HuH-7.5 (cell line): ENCODE data around the gene TSPAN11.
"Not testable (repeated sequence)": the region's sequence is repeated elsewhere in the genome, so short reads cannot be mapped to it uniquely, and the experiment has no call there.

Source experiments
- DNase-seq: peaks from one replicate; pipeline ENCODE4 v3.0.0; 2011; ENCODE audit warnings: low spot score

TSPAN11 gene

GRCh38 chr12:30926243-30927221, at the start of gene TSPAN11:
TSPAN11 (plus strand) TSS chr12:30926748; CDS start chr12:30953992, 27,244 bp downstream.
- peak; percentile 41 for DNase-seq

GRCh38 chr12:30877105-30877875, 49.3 kb upstream of the TSPAN11 start:
- DNase-seq: no peak

- DNase-seq: no peak
Measured at GRCh38 chr12:30878024-30878423, 48.5 kb upstream of the TSPAN11 start.

GRCh38 chr12:30880061-30880460, 46.5 kb upstream of the TSPAN11 start:
- no peak for DNase-seq

- no peak for DNase-seq
Measured at GRCh38 chr12:30880813-30881212, 45.7 kb upstream of the TSPAN11 start.

GRCh38 chr12:30882706-30883105, 43.8 kb upstream of the TSPAN11 start:
- no peak for DNase-seq

GRCh38 chr12:30884799-30885198, 41.7 kb upstream of the TSPAN11 start:
- DNase-seq: no peak

GRCh38 chr12:30885321-30885720, 41.2 kb upstream of the TSPAN11 start:
- no peak for DNase-seq

- DNase-seq: no peak
Measured at GRCh38 chr12:30887226-30887625, 39.3 kb upstream of the TSPAN11 start.

GRCh38 chr12:30888241-30888640, 38.3 kb upstream of the TSPAN11 start:
- DNase-seq: no peak

- DNase-seq: not testable (repeated sequence)
Measured at GRCh38 chr12:30894531-30894930, 32.0 kb upstream of the TSPAN11 start.

GRCh38 chr12:30896461-30896860, 30.1 kb upstream of the TSPAN11 start:
- no peak for DNase-seq

- DNase-seq: no peak
Measured at GRCh38 chr12:30898846-30899245, 27.7 kb upstream of the TSPAN11 start.

- DNase-seq: no peak
Measured at GRCh38 chr12:30900351-30900750, 26.2 kb upstream of the TSPAN11 start.

- no peak for DNase-seq
Measured at GRCh38 chr12:30902001-30902400, 24.5 kb upstream of the TSPAN11 start.

GRCh38 chr12:30902596-30902995, 24.0 kb upstream of the TSPAN11 start:
- no peak for DNase-seq

GRCh38 chr12:30905463-30906009, 21.0 kb upstream of the TSPAN11 start:
- no peak for DNase-seq

- DNase-seq: no peak
Measured at GRCh38 chr12:30908076-30908721, 18.3 kb upstream of the TSPAN11 start.

GRCh38 chr12:30908722-30909348, 17.7 kb upstream of the TSPAN11 start:
- DNase-seq: no peak

GRCh38 chr12:30909349-30910037, 17.1 kb upstream of the TSPAN11 start:
- no peak for DNase-seq

GRCh38 chr12:30910038-30910350, 16.6 kb upstream of the TSPAN11 start:
- DNase-seq: no peak
